ENCODE measurements around the gene AKNA.
"Not testable (repeated sequence)": the region's sequence is repeated elsewhere in the genome, so short reads cannot be mapped to it uniquely, and the experiment has no call there.

AKNA gene

GRCh38 chr9:114339130-114339908 lies 48.5 kb downstream of the AKNA start:
- peak; percentile 86 for DNase-seq (ENCODE audit: low spot score)

GRCh38 chr9:114338187-114338586 lies 49.6 kb downstream of the AKNA start:
- DNase-seq (ENCODE audit: low spot score) = no peak

- no peak for DNase-seq (ENCODE audit: low spot score)
Measured at GRCh38 chr9:114336699-114337395, 50.9 kb downstream of the AKNA start.

- no peak for DNase-seq (ENCODE audit: low spot score)
Measured at GRCh38 chr9:114336157-114336556, 51.6 kb downstream of the AKNA start.

- DNase-seq (ENCODE audit: low spot score) = no peak
Measured at GRCh38 chr9:114335745-114336144, 52.0 kb downstream of the AKNA start.

GRCh38 chr9:114334490-114334889 lies 53.3 kb downstream of the AKNA start:
- no peak for DNase-seq (ENCODE audit: low spot score)

GRCh38 chr9:114333718-114334117 lies 54.1 kb downstream of the AKNA start:
- DNase-seq (ENCODE audit: low spot score) = not testable (repeated sequence)

- not testable (repeated sequence) for DNase-seq (ENCODE audit: low spot score)
Measured at GRCh38 chr9:114332474-114333040, 55.2 kb downstream of the AKNA start.

- not testable (repeated sequence) for DNase-seq (ENCODE audit: low spot score)
Measured at GRCh38 chr9:114331229-114332195, 56.3 kb downstream of the AKNA start.

- DNase-seq (ENCODE audit: low spot score) = no peak
Measured at GRCh38 chr9:114330636-114331035, 57.1 kb downstream of the AKNA start.

- DNase-seq (ENCODE audit: low spot score) = not testable (repeated sequence)
Measured at GRCh38 chr9:114329625-114330022, 58.2 kb downstream of the AKNA start, which contains the start of gene ORM2. Gene ORM2 (plus strand): TSS chr9:114329869. CDS start chr9:114329905, 36 bp downstream.

GRCh38 chr9:114328937-114329624 lies 58.7 kb downstream of the AKNA start:
- DNase-seq (ENCODE audit: low spot score) = not testable (repeated sequence)

- DNase-seq (ENCODE audit: low spot score) = not testable (repeated sequence)
Measured at GRCh38 chr9:114328357-114328820, 59.4 kb downstream of the AKNA start.

GRCh38 chr9:114327749-114328148 lies 60.0 kb downstream of the AKNA start:
- DNase-seq (ENCODE audit: low spot score) = no peak

GRCh38 chr9:114325684-114326254 lies 62.0 kb downstream of the AKNA start:
- DNase-seq (ENCODE audit: low spot score) = not testable (repeated sequence)

GRCh38 chr9:114324965-114325364 lies 62.8 kb downstream of the AKNA start:
- DNase-seq (ENCODE audit: low spot score) = not testable (repeated sequence)

- DNase-seq (ENCODE audit: low spot score) = no peak
Measured at GRCh38 chr9:114324492-114324891, 63.3 kb downstream of the AKNA start.

- not testable (repeated sequence) for DNase-seq (ENCODE audit: low spot score)
Measured at GRCh38 chr9:114323849-114324248, 63.9 kb downstream of the AKNA start.

GRCh38 chr9:114322831-114323531 lies 64.8 kb downstream of the AKNA start, which contains the start of gene ORM1:
Gene ORM1 (plus strand): TSS chr9:114323098. CDS start chr9:114323134, 36 bp downstream.
- not testable (repeated sequence) for DNase-seq (ENCODE audit: low spot score)

Measured in AG08395 (cell line).